Stimulated activated naive CD4-positive, alpha-beta T cell (primary cell): ENCODE results near the gene RPSA.
"Not testable (repeated sequence)": the region's sequence is repeated elsewhere in the genome, so short reads cannot be mapped to it uniquely, and the experiment has no call there.

Source experiments
- DNase-seq, 6 experiments: peaks; one replicate each; lab custom pipeline; 2025; lab: John Stamatoyannopoulos, UW

RPSA gene

GRCh38 chr3:39388741-39389248, 17.7 kb upstream of the RPSA start:
- no peak for DNase-seq

DNA sequence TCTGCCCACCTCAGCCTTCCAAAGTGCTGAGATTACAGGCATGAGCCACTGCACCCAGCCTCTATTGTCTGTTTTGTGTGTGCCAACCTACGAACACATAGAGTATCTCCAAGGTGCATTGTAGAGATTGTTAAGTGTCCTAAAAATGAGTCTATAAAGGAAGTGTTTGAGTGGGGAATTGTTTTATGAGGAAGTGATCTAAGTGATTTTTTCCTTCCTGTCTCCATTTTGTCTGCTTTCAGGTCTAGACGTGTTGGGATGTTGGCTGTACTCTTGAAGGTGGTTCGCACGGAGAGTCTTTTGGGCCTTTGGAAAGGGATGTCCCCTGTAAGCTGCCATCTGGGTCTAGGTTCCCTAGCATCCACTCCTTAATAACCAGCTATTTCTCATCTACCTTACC, 16.3 kb upstream of the RPSA start:
- no peak for DNase-seq

DNA sequence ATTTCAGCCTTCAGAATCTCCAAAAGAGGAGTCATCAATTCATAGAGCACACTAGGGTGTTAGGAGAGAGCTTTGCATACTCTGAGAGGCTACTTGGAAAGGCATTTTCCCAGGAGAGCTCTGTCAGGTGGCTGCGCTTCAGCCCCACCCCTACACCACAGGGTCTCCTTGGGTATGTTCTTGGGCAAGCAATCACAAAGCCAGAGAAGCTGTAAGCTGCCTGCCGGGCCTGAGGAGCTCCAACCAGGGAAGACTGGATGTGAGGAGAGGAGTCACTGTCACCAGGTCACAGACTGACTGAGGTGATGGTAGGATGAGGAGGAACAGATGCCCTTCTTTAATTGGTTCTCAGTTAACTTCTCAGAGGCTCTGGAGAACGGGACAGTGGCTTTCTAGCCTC, 9.8 kb upstream of the RPSA start:
- DNase-seq: no peak

- no peak for DNase-seq
Measured at GRCh38 chr3:39398700-39399099, 7.8 kb upstream of the RPSA start.

GRCh38 chr3:39401983-39402382, 4.5 kb upstream of the RPSA start:
- no peak for DNase-seq

GRCh38 chr3:39404943-39405686, 1.4 kb upstream of the RPSA start:
- DNase-seq: no peak

DNA sequence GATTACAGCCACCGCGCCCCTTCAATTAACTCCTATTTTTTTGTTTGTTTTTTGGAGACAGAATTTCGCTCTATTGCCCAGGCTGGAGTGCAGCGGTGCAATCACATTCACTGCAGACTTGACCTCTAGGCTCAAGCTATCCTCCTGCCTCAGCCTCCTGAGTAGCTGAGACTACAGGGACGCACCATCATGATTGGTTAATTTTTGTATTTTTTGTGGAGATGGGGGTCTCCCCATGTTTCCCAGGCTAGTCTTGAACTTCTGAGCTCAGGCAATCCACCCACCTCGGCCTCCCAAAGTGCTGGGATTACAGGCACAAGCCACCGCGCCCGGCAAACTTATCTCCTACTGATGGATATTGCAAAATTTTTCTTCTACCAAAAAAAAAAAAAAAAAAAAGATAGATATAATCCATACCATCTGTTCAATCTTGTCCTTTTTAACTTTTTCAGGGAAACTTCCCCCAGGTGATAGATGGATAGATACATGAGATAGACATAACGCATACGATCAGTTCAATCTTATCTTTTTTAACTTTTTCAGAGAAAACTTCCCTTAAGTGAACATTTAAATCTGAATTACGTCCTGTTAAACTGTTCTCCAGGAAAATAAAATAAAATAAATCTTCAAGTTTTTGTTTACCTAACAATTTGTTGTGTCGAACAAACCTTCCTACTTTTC, 693 bp upstream of the RPSA start:
- DNase-seq: no peak

GRCh38 chr3:39407259-39407629, 724 bp downstream of the RPSA start:
- DNase-seq: no peak

- DNase-seq: no peak
Measured at GRCh38 chr3:39407773-39408492, 1.4 kb downstream of the RPSA start.

DNA sequence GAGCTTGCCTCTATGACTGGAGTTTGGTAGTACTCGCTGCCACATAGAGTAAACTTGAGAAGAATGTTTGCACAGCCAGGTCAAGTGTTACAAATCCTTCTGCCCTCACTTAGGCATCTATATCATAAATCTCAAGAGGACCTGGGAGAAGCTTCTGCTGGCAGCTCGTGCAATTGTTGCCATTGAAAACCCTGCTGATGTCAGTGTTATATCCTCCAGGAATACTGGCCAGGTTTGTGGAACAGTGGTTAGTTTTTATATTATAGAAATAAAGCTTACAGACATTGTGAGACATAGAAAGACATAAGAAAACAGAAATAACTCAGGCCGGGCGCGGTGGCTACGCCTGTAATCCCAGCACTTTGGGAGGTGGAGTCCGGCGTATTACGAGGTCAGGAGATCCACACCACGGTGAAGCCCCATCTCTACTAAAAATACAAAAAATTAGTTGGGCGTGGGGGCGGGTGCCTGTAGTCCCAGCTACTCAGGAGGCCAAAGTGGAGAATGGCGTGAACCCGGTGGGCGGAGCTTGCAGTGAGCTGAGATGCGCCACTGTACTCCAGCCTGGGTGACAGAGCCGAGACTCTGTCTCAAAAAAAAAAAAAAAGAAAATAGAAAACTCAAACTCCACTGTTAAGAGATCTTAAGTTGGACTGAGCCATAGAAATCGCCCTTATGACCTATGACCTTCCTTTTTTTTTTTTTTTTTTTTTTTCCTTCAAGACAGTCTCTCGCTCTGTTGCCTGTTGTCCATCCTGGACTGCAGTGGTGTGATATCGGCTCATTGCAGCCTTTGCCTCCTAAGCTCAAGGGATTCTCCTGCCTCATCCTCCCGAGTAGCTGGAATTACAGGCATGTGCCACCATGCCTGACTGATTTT, 2.2 kb downstream of the RPSA start:
- DNase-seq: peak in 1 of 6 experiments; percentile 9

GRCh38 chr3:39409514-39410136, 3.1 kb downstream of the RPSA start:
- DNase-seq: no peak

GRCh38 chr3:39410893-39411292, 4.4 kb downstream of the RPSA start:
- DNase-seq: no peak

DNA sequence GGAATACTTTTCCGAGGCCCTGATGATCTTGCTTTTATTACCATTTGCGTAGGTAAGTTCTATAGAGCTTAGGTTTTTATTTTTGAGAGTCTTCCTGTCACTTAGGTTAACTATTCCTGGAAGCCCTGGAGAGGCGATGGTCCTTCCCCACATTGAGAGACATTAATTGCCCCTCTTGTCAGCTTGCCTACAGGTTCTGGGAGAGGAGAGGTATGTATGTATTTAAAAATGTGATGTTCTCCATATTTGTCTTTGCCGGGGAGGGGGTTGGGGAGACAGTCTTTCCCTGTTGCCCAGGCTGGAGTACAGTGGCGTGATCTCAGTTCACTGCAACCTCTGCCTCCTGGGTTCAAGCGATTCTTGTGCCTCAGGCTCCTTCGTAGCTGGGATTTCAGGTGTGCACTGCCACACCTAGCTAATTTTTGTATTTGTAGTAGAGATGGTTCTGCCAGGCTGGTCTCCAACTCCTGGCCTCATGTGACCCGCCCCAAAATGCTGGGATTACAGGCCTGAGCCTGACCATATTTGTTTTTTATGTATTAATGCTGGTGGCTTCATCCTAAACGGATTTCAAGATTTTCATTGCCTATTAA, 6.2 kb downstream of the RPSA start:
- DNase-seq: no peak

- peak in 1 of 6 experiments; percentile 18 for DNase-seq
Measured at GRCh38 chr3:39413691-39414420, 7.3 kb downstream of the RPSA start.

DNA sequence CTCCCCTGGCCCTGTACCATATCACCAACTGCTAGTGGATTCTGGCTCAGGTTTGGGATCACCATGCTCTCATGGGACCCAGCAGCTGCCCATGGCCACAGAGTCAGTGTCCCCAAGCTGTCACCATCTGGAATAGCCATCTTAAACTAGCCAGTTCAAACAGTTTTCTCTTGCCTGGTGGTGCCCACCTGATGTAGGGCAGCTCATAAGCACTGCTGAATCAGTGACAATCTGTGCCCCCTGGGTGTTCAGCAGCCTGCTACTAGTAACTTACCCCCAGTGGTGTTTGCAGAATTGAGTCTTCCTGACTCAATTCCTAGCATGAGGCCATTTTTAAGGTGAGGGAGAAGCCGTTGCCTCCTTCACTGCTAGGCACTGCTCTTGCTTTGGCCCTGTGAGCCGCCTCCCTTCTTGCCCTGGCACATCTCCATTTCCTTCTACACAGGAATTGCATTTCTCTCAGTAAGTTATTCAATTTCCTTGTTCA, 7.9 kb downstream of the RPSA start:
- DNase-seq: peak in 1 of 6 experiments; percentile 19

DNA sequence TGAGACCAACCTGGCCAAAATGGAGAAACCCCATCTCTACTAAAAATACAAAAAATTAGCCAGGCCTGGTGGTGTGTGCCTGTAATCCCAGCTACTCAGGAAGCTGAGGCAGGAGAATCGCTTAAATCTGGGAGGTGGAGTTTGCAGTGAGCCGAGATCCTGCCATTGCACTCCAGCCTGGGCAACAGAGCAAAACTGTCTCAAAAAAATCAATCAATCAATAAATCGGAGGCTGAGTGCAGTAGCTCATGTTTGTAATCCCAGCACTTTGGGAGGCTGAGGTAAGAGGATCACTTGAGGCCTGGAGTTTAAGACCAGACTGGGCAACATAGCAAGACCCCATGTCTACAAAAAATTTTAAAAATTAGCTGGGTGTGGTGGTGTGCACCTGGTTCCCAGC, 8.8 kb downstream of the RPSA start:
- DNase-seq: not testable (repeated sequence)

DNA sequence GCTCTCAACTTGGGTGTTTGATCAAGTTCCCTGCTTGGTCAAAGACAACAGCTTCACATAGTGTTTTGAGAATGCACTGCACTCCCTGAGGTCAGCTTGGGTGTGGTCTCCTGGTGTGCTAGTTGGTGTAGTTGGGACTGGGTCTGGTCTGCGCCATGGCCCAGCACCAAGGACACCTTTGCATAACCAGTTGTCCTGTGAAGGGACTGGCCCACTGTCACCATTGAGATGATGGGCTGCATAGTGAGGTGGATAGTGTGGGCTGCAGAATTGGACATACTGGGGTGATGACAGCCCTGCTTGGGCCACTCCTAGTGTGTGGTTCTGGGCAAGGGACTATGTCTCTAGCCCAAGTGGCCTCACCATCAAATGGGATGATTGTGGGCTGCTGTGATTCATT, 9.5 kb downstream of the RPSA start:
- DNase-seq: peak in 1 of 6 experiments; percentile 3

DNA sequence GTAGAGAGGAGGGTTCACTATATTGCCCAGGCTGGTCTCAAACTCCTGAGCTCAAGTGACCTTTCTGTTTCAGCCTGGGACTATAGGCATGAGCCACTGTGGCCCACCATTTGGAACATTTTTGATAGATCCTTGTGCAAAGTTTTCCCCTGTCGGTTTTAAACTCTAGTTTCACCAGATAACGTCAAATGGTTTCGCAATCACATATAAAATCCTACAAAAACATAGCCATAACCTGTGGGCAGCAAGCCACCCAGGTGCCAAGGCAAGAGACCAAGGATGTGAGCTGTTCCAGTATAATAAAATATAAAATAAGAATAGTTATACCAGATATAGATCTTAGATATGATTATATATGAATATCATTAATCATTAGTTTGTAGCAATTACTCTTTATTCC, 10.5 kb downstream of the RPSA start:
- not testable (repeated sequence) for DNase-seq

DNA sequence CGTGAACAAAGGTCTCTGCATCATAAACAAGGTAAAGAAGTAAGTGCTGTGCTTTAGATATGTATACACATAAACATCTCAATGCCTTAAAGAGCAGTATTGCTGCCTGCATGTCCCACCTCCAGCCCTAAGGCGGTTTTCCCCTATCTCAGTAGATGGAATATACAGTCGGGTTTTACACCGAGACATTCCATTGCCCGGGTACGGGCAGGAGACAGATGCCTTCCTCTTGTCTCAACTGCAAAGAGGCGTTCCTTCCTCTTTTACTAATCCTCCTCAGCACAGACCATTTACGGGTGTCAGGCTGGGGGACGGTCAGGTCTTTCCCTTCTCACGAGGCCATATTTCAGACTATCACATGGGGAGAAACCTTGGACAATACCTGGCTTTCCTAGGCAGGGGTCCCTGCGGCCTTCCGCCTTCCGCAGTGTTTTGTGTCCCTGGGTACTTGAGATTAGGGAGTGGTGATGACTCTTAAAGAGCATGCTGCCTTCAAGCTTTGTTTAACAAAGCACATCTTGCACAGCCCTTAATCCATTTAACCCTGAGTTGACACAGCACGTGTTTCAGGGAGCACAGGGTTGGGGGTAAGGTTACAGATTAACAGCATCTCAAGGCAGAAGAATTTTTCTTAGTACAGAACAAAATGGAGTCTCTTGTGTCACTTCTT, 12.2 kb downstream of the RPSA start:
- not testable (repeated sequence) for DNase-seq
